GM12873 (cell line): ENCODE measurements around the gene AZU1.

Source experiments
- TF ChIP-seq, protein P1 (sequence below): IDR thresholded peaks from 2 replicates; pipeline ENCODE4 v1.5.1; 2012; ENCODE audit warnings: low read depth, mild to moderate bottlenecking, moderate library complexity, low read length, control low read depth; ENCODE audit not compliant: insufficient read depth; ENCODE audit errors: missing control alignments

AZU1 gene

DNA sequence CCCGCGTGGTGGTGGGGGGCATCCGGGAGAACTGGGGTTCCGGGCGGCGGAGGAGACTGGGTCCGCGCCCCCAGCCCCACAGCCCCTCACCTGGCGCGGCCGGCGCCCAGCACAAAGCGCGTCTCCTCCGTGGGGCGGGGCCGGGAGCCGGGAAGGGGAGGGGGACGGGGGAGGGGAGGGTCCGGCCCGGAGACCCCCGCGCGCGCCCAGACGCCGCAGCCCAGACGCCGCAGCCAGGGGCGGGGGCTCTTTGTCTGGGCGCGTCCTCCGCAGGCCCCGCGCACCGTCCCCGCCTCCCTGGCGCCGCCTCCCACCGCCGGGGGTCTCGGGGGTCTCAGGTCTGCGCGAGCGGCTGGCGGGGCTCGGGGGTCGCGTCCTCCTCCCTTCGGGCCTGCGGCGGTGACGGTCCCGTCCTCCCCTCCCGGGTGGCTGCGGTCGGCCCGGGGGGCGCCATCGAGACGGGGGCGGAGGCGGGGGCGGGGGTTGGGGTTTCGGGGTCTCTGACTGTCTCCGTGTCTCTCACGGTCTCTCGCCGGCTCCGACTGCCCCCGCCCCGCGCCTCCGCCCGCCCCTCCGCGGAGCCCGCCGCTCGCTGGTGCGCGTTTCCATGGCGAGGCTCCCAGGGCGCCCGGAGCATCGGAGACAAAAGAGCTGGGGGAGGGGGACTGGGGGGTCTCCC, 5.7 kb upstream of the AZU1 start, which contains the start of gene PLPPR3:
Gene PLPPR3, minus strand, starts transcription at position 131 of the 679 bp plus-strand sequence. CDS start 396 bp downstream, outside the sequence.
- TF ChIP-seq, protein P1, sequence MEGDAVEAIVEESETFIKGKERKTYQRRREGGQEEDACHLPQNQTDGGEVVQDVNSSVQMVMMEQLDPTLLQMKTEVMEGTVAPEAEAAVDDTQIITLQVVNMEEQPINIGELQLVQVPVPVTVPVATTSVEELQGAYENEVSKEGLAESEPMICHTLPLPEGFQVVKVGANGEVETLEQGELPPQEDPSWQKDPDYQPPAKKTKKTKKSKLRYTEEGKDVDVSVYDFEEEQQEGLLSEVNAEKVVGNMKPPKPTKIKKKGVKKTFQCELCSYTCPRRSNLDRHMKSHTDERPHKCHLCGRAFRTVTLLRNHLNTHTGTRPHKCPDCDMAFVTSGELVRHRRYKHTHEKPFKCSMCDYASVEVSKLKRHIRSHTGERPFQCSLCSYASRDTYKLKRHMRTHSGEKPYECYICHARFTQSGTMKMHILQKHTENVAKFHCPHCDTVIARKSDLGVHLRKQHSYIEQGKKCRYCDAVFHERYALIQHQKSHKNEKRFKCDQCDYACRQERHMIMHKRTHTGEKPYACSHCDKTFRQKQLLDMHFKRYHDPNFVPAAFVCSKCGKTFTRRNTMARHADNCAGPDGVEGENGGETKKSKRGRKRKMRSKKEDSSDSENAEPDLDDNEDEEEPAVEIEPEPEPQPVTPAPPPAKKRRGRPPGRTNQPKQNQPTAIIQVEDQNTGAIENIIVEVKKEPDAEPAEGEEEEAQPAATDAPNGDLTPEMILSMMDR, result no peak

DNA sequence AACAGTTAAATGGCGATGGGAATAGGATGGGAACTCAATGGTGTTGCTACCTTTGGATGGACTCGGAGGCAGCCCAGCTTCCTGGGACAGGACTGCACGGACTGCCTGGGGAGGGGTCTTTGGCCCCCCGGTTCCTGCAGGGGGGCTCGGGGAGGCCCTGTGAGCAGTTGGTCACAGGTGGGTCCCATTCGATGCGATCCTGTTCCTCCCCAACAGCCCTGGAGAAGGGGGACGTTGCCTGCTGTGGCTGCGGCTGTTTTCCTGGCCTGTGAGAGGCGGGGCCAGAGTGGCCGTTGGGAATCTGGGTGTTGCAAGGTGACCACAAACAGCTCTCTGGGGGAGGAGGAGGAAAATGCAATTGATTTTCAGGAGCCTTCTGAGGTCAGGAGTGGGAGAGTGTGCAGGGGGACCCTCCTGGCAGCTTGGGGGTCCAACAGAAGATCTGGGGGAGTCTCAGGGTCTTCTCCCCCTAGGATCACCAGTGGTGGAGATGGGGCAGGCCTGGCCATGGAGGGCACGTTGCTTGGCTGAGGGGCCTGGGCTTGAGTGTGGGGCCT, 4.0 kb upstream of the AZU1 start:
- TF ChIP-seq, protein P1, result no peak

GRCh38 chr19:824885-825284, 2.8 kb upstream of the AZU1 start:
- TF ChIP-seq, protein P1, result no peak

GRCh38 chr19:825897-826644, 1.6 kb upstream of the AZU1 start:
- TF ChIP-seq, protein P1, result no peak

GRCh38 chr19:827314-827709, 325 bp upstream of the AZU1 start:
- TF ChIP-seq, protein P1, result no peak

DNA sequence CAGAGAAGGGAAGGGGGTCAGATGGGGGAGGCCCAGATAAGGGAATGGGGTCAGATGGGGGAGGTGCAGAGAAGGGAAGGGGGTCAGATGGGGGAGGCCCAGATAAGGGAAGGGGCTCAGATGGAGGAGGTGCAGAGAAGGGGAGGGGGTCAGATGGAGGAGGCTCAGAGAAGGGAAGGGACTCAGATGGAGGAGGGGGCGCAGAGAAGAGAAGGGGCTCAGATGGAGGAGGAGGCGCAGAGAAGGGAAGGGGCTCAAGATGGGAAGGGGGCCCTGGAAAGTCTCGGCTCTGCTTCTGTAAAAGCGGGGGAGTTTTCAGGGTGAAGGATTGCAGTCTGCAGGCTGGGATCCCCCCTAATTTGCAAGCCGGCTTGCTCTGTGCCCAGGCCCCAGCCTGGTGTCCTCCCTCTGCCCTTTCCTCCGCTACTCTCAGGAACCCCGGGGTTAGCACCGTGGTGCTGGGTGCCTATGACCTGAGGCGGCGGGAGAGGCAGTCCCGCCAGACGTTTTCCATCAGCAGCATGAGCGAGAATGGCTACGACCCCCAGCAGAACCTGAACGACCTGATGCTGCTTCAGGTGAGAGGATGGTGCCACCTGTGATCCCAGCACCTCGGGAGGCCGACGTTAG, 1.6 kb downstream of the AZU1 start:
- TF ChIP-seq, protein P1, result no peak
